SKM-1 treated with dmso at 0.1 percent for 144 hours (cell line): ENCODE results near the gene WDR89.
"Not testable (repeated sequence)": the region's sequence is repeated elsewhere in the genome, so short reads cannot be mapped to it uniquely, and the experiment has no call there.

Experiments used
- DNase-seq: peaks from one replicate; lab custom pipeline; 2025; ENCODE audit not compliant: unreplicated experiment; lab: John Stamatoyannopoulos, UW

The WDR89 gene

DNA sequence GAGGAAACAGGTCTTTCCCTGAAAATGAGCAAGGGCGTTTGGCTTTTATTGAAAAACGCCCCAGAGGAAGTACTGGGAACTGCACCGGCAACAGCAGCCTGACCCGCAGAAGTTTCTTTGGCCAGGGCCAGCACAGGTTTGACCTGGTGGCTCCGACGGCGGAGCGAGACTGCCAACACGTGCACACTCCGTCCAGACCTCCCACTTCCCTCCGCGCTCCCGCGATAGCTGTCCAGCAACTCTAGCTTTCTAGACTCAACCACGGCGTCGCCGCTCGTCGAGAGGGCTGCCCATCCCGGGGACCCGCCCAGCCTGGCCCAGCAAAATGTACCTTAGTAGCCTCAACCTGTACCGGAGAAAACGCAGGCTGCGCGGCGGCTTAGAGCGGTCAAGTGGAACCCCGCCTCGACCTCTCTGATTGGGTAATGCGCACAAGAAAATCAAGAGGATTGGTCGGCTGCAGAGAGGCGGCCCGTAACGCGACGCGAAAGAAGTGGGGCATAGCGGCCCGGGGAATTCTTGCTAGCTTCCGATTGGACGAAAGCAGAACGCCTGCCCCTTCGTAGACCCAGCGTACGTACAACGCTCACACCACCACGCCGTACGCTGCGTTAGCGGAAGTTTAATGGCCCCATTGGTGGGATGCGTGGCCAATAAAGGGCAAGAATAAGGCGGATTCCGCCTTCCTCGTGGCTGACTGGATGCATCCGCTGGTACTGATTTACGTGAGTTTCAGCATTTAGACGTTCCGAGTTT lies at the start of gene WDR89:
WDR89 (minus strand) TSS at position 399 of the 756 bp plus-strand sequence. CDS start 41,929 bp downstream, outside the sequence.
- DNase-seq, result peak; percentile 90

DNA sequence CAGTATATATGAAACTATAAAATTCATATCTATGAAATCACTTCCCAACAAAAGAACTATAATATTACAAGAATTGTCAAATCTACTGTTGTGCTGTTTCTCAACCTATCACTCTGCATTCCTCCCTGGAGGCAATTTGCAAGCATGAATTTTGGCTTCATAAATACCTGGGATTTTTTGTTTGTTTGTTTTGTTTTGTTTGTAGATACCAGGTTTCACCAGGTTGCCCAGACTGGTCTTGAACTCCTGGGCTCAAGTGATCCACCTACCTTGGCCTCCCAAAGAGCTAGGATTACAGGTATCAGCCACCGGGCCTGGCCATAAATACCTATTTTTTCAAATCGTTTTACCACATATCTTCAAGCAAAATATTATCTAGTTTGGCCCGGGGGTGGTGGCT lies 47.5 kb upstream of the WDR89 start:
- DNase-seq, result no peak

GRCh38 chr14:63686926-63687325 lies 45.3 kb upstream of the WDR89 start:
- no peak for DNase-seq

DNA sequence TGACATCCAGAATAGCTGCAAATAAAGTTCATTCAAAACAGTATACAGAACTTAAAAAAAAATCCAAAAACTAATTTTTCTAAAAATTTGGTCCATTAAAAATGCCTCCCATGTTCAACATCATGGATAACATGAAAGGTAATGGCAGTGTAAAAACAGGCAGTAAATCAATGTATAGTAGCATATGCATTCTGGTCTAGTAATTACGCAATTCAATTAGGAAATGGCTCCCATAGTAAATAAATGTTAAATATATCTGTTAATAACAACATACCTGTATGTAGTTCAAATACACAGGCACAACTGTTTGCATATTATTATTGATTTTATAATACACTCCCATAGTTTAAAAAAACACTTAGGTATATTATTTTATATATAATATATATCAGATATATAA lies 43.7 kb upstream of the WDR89 start:
- DNase-seq, result no peak

GRCh38 chr14:63682727-63683593 lies 41.3 kb upstream of the WDR89 start:
- no peak for DNase-seq

GRCh38 chr14:63678536-63678935 lies 36.9 kb upstream of the WDR89 start:
- no peak for DNase-seq

DNA sequence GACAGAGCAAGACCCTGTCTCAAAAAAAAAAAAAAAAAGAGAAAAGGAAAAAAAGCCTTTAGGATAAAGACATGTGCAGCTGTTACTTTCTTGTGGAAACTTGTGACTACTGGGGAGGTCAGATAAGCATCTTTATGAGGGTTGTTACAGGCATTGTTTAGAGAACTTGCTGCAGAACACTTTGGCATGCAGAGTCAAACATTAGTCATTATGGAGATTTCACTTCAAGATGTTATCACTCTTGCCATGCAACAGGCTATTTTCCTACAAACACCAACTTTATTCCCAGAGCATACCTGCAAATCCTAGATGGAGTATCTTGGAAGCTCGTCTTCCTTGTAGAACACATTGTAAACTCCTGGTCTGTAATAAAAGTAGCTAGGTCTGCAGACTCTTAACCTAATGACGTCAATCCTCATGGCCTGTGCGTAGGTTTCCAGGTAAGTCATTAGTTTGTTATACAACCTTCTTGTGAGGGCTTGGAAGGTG lies 36.3 kb upstream of the WDR89 start:
- no peak for DNase-seq

DNA sequence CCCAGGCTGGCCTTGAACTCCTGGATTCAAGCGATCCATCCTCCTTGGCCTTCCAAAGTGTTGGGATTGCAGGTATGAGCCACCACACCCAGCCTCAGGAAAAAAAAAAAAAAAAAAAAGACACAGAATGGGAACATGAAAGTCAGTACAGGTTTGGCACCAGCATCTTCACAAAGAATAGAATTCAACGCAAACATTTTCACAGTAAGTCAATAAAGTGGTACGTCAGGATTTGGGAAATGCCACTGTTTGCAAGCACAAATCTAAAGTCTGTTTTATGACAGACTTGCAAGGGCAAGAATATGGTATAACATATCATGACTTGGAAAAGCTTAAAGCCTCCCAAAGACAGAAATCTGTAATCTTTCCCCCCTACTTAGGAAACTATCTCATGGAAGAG lies 34.9 kb upstream of the WDR89 start:
- no peak for DNase-seq

DNA sequence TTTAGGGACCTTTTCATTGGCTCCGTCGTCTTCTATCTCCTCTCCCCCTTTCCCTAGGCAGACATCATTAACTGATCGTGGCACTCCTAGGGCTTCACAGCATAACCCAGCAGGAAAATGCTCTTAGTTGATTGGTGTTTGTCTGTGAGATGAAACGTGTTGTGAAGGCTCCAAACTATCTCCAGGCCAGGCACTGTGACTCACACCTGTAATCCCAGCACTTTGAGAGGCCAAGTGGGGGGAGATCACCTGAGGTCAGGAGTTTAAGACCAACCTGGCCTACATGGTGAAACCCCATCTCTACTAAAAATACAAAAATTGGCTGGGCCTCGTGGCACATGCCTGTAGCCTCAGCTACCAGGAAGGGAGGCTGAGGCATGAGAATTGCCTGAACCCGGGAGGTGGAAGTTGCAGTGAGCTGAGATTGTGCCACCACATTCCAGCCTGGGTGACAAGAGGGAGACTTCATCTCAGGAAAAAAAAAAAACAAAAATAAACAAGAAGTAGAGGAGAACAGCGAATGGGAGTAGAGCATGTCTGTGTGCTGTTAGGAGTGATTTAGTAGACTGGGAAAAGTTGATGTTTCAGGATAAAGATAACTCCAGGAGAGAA lies 32.3 kb upstream of the WDR89 start:
- DNase-seq, result no peak

DNA sequence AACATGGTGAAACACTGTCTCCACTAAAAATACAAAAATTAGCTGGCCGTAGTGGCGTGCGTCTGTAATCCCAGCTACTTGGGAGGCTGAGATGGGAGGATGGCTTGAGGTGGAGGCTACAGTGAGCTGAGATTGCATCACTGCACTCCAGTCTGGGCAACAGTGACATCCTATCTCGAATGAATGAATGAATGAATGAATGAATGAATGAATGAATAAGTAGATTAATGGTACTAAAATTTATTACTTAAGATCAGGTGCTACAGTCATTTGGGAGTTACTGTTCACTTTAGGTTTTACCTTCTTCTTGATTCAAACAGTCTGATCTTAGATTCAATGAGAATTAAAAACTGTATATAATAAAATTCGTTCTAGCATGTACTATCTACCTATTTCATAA lies 31.6 kb upstream of the WDR89 start:
- no peak for DNase-seq

GRCh38 chr14:63672417-63673180 lies 30.9 kb upstream of the WDR89 start:
- no peak for DNase-seq

DNA sequence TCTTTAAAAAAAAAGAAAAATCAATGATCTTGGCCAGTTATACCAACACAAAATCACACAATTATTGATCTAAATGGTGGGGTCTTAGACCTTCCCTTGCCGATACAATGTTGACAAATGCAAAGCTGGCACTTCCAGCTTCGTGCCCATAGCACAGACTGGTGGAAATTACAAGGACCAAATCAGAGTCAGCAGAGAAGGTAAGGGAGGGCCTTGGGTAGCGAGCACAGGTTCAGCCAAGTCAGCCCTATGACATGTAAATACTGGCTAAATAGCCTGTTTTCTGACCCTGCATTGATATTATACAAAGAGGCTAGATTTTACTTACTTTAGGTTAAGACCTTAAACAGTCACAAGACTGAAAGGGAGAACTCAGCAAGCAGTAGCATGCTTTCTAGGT lies 30.3 kb upstream of the WDR89 start:
- no peak for DNase-seq

DNA sequence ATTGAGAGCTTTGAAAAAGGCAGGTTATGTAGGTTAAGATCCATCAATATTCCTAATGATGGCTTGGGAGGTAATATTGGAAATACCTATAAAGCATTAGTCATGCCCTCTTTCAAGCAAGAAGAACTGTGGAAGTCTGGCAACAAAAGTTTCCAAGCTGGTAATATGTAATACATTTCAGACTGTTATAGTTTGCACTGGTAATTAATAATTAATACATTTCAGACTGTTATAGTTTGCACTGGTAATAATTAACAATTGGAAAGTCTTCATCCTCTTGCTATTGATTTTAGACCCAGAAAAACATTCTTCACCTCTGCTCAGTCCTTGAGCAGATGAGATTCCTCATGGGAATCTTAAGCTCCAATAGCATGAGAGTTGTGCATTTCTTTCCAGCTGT lies 29.0 kb upstream of the WDR89 start:
- DNase-seq, result no peak

GRCh38 chr14:63666335-63666734 lies 24.7 kb upstream of the WDR89 start:
- DNase-seq, result no peak

DNA sequence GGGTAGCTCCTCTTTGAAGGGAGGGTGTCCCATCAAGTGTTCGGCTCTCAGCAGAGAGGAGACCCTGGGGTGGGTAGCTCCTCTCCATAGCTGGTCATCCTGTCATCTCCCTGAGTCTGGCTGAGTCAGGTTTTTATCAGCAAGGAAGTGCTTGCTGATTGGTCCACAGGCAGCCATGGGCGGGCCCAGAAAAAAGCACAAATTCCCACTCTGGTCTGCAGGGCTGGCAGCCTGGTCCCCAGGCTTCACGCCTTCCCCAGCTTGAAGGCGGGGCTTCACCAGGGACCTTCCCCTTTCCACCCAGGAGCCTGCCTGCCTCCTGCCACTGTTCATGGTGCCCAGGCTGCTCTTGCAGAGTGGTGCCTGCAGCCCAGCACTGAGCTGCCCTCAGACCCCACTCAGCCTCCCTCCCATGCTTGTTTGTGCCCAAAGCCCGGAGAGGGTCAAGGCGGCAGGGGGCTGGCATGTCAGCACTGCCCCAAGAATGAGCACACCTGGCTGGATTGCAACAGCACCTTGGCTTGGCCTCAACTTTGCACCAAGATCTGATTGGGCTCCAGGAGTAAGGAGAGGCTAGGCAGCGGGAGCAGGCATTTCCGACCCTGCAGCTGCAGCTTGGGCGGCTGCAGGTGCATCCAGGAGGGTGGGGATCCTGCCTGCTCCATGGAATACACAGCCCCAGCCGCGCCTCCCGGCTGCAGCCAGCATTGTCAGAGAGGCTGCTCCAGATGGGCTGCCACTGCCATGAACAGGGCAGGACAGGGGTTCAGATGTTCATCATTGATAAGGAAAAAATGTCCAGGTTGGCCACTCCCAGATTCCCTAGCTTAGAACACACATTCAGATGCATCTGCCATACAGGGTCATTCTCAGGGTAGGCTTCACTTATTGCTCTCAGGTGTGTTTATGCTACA lies 22.0 kb upstream of the WDR89 start:
- no peak for DNase-seq

DNA sequence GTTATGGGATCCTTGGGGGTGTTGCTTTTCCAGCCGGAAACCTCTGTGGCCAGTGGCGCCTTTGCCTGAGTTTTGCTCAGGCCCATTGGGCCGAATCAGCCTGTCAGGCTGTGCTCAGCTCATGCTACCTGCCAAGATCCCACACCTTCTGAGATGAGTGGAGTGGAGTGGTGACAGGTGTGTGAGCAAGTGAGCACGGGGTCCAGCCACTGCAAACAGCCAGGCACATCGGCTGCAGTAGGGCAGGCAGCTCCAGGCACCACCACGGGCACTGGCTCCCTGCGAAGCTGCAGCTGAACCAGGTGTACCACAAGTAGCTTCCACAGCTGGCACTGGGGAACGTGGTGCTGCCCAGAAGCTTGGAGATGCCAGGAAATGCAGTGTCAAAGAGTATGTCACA lies 21.1 kb upstream of the WDR89 start:
- DNase-seq, result no peak

- not testable (repeated sequence) for DNase-seq
Measured at GRCh38 chr14:63661881-63662280, 20.2 kb upstream of the WDR89 start.

DNA sequence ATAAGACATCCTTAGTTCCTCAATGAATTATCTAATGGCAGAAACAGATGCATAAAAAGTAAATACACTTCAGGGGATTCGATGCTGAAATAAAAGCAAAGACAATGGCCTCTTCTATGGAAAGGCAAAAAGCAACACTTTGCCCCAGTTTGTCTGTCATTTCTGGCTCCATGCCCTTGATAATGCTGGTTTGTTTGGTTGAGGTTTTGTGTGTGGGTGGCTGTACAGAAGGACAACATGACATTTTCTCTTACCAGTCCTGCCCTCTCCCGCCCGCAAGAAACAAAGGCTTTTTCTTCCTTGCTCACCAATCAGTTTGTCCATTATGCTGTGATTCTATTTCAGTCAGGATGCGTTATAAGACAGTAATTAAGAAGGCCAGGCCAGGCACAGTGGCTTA lies 18.1 kb upstream of the WDR89 start:
- DNase-seq, result no peak

DNA sequence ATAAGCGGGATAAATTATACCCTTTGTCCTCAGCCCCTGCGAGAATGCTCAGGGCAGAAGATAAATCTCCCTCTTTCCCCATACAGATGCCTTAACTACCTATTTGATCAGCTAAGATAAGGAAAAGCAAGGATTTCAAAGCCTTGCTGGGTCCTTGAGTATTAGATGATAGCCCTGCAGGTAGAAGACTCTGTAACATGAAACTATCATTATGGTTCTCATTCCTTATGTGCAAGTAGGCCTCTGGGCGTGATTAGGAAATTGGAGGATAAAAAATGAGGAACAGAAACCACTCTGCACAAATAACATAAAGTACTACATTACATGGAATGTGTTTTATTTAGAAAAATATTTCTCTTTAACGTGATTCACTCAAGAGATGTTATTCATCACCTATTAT lies 14.5 kb upstream of the WDR89 start:
- DNase-seq, result no peak

DNA sequence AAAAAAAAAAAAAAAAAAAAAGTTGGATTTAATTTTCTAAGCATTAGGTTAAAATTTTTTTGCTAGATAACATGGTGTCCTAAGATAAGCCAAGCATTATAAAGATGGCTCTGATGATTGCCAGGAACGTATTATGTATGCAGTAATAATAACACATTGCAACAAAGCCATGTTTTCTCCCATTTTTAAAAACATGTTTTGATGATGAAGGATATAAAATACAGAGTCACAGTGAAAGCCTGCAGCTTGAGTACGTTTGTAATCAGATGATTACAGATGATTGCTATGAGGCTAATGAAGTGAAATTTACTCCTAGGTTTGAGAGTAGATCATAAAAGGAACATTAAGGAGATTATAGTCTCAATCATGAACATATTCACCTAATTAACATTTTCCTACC lies 13.3 kb upstream of the WDR89 start:
- DNase-seq, result no peak
